Prostate gland (tissue), 2 donors: ENCODE results near the gene DPYD.

ENCODE experiments used
- CTCF ChIP-seq, 4 experiments: fragments of 200-600 bp in 2 of 4; fragments of 450-650 bp in 2 of 4; sonication (generic) in 2 of 4; IDR thresholded peaks; 1 replicate in 3 of 4; 2 replicates in 1 of 4; pipeline ENCODE4 v1.5.1; 2016 to 2019; ENCODE audit warnings: antibody characterized with exemption in 4 of 4, mild to moderate bottlenecking in 2 of 4, moderate library complexity in 2 of 4
- POLR2A ChIP-seq: fragments of 450-650 bp; IDR thresholded peaks from one replicate; pipeline ENCODE4 v1.6.1; 2016; ENCODE audit warnings: antibody characterized with exemption, mild to moderate bottlenecking
- POLR2AphosphoS5 ChIP-seq: sonication (generic); formaldehyde crosslinking; IDR thresholded peaks from one replicate; pipeline ENCODE4 v1.6.1; 2017; ENCODE audit warnings: antibody characterized with exemption

- no peak for TF ChIP-seq CTCF (IDR thresholded peaks at IDR 0.05)
- no peak for TF ChIP-seq POLR2A
- TF ChIP-seq POLR2AphosphoS5: no peak
These were observed 4.3 kb upstream of the DPYD start for GRCh38 chr1:97925151-97925550.
